B cell (primary cell): ENCODE results near the gene KRT12. TPM values are rescaled to one million over a fixed set of nuclear protein-coding genes. Genes with fewer than 3 reads are reported as not detected.

ENCODE experiments used
- ATAC-seq: fragments of 200-7000 bp; cut with Tn5 transposase; one replicate; pipeline ENCODE4 v1.10.0; 2021; ENCODE audit warnings: low read depth, mild to moderate bottlenecking, moderate number of reproducible peaks, moderate library complexity
- CTCF ChIA-PET: fragments of 350-600 bp; sonication (Branson Sonifier 250); formaldehyde crosslinking; loops from one replicate; lab custom pipeline; 2021; ENCODE audit warnings: antibody characterized with exemption, inconsistent platforms; lab: Charles Lee
- POLR2A ChIA-PET: fragments of 350-600 bp; sonication (Branson Sonifier 250); formaldehyde crosslinking; loops from one replicate; lab custom pipeline; 2021; ENCODE audit warnings: antibody characterized with exemption; lab: Charles Lee
- DNase-seq: peaks from one replicate; pipeline ENCODE4 v3.0.0; 2013
- H2AFZ ChIP-seq: 2 replicates; pipeline ENCODE4 v1.6.1; 2012; ENCODE audit warnings: mild to moderate bottlenecking, low read depth, low read length; ENCODE audit not compliant: insufficient read depth, poor library complexity, severe bottlenecking
- H3K27ac ChIP-seq, 2 donors: 1 replicate in 1 of 2; 2 replicates in 1 of 2; pipeline ENCODE4 v1.5.1; 2012 to 2013; ENCODE audit warnings: low read length in 2 of 2, mild to moderate bottlenecking in 2 of 2, moderate library complexity in 1 of 2
- H3K27me3 ChIP-seq, 4 experiments: fragments of 200-600 bp in 1 of 4; sonication (generic) in 1 of 4; replicated peaks in 1 of 4; 1 replicate in 2 of 4; 2 replicates in 2 of 4; pipeline versions ENCODE4 v1.6.1 to v1.7.0; 2013 to 2016; ENCODE audit warnings: low read length in 3 of 4, mild to moderate bottlenecking in 2 of 4, mixed read lengths in 1 of 4, moderate library complexity in 1 of 4; ENCODE audit not compliant: insufficient read depth in 4 of 4, control insufficient read depth in 3 of 4; ENCODE audit errors: control extremely low read depth in 1 of 4
- H3K36me3 ChIP-seq, 2 experiments: replicated peaks in 1 of 2; 1 replicate in 1 of 2; 2 replicates in 1 of 2; pipeline versions ENCODE4 v1.6.1 to v1.7.1; 2013; ENCODE audit warnings: low read length in 1 of 2; ENCODE audit not compliant: insufficient read depth in 2 of 2, control insufficient read depth in 1 of 2; ENCODE audit errors: control extremely low read depth in 1 of 2, extremely low read depth in 1 of 2
- H3K4me1 ChIP-seq, 2 donors: fragments of 200-600 bp in 1 of 2; sonication (generic) in 1 of 2; 1 replicate in 1 of 2; 2 replicates in 1 of 2; pipeline versions ENCODE4 v1.5.1 to v1.6.1; 2013 to 2017; ENCODE audit warnings: low read length in 2 of 2; ENCODE audit not compliant: control insufficient read depth in 2 of 2, insufficient read depth in 2 of 2
- H3K4me2 ChIP-seq: replicated peaks from 2 replicates; pipeline ENCODE3; 2012; ENCODE audit warnings: mild to moderate bottlenecking, low read depth, low read length; ENCODE audit not compliant: poor library complexity, severe bottlenecking
- H3K4me3 ChIP-seq, 5 experiments: fragments of 200-600 bp in 1 of 5; sonication (generic) in 1 of 5; 1 replicate in 3 of 5; 2 replicates in 2 of 5; pipeline versions ENCODE4 v1.5.1 to v1.7.0; 2011 to 2016; ENCODE audit warnings: low read length in 4 of 5, mild to moderate bottlenecking in 4 of 5, low read depth in 2 of 5, control low read depth in 1 of 5, moderate library complexity in 1 of 5; ENCODE audit not compliant: insufficient read depth in 1 of 5; ENCODE audit errors: control extremely low read depth in 1 of 5, extremely low read depth in 1 of 5
- H3K79me2 ChIP-seq: fragments of 200-600 bp; sonication (generic); one replicate; pipeline ENCODE4 v1.6.0; 2016; ENCODE audit warnings: low read length; ENCODE audit not compliant: control insufficient read depth, insufficient read depth
- H3K9ac ChIP-seq: fragments of 200-600 bp; sonication (generic); 2 replicates; pipeline ENCODE4 v1.6.1; 2017; ENCODE audit warnings: mild to moderate bottlenecking, low read length, moderate library complexity
- H3K9me3 ChIP-seq, 3 donors: one replicate each; pipeline versions ENCODE4 v1.6.1 to v1.7.1; 2013; ENCODE audit warnings: low read length in 2 of 3; ENCODE audit not compliant: control insufficient read depth in 2 of 3, insufficient read depth in 1 of 3; ENCODE audit errors: control extremely low read depth in 1 of 3
- H4K20me1 ChIP-seq: 2 replicates; pipeline ENCODE4 v1.6.0; 2012; ENCODE audit warnings: mild to moderate bottlenecking, low read length; ENCODE audit not compliant: insufficient read depth, control insufficient read depth, poor library complexity, severe bottlenecking
- H3K27ac Mint-ChIP-seq: one replicate; pipeline ENCODE4 v1.8.0; 2021; ENCODE audit warnings: mixed read lengths
- H3K27me3 Mint-ChIP-seq: one replicate; pipeline ENCODE4 v1.8.0; 2021; ENCODE audit warnings: mixed read lengths
- H3K4me1 Mint-ChIP-seq: one replicate; pipeline ENCODE4 v1.8.0; 2021; ENCODE audit warnings: mixed read lengths
- H3K4me3 Mint-ChIP-seq: one replicate; pipeline ENCODE4 v1.8.0; 2021; ENCODE audit warnings: mixed read lengths
- H3K9me3 Mint-ChIP-seq: one replicate; pipeline ENCODE4 v1.8.0; 2022; ENCODE audit warnings: mixed read lengths; ENCODE audit not compliant: insufficient read depth
- CTCF ChIP-seq: fragments of 200-600 bp; IDR thresholded peaks from one replicate; pipeline ENCODE4 v1.8.0; 2022; ENCODE audit warnings: antibody characterized with exemption, mild to moderate bottlenecking
- EZH2 ChIP-seq: IDR thresholded peaks from 2 replicates; pipeline ENCODE4 v1.6.1; 2012; ENCODE audit warnings: borderline replicate concordance, low read depth, mild to moderate bottlenecking, moderate library complexity, low read length; ENCODE audit not compliant: insufficient read depth, poor library complexity, severe bottlenecking
- WGBS: methylation state at CpG from one replicate; pipeline ENCODE4 v1.1.5; 2013; ENCODE audit warnings: missing lambda C conversion rate; ENCODE audit not compliant: insufficient coverage; 5-methylcytosine and 5-hydroxymethylcytosine counted together
- intact Hi-C: fragments of 100-400 bp; cut with micrococcal nuclease; formaldehyde crosslinking; loops from one replicate; pipeline ENCODE4 v1.10.0; 2022
- polyA plus RNA-seq: library from polyadenylated mRNA; depleted of rRNA; stranded (reverse); fragments of >200 nt; gene quantifications from 2 replicates; pipeline ENCODE4 v1.2.3, GENCODE V29; 2012
- total RNA-seq, 2 donors: library from RNA; stranded (reverse); fragments of 120-200 nt in 1 of 2; gene quantifications; 1 replicate in 1 of 2; 2 replicates in 1 of 2; pipeline versions ENCODE4 v1.2.3 to v1.2.4, GENCODE V29; 2013 to 2022

Gene KRT12
- total and polyA plus RNA-seq, 2 donors (not counting 1 experiment from before 2014, with no cell fraction given): not detected

- CTCF ChIA-PET: interaction anchor here (0.9 kb wide), 1 partner anchor 824 kb away, joined by 3 read pairs; no protein-coding TSS in a partner anchor
- POLR2A ChIA-PET: no interaction called here
- peaks cover 0 to 1% of the 10 kb centered on the region in 2 experiments for H3K36me3 ChIP-seq
- TF ChIP-seq EZH2 (no peak), CTCF (no peak)
- H3K4me2 ChIP-seq: no peak overlapping the region
- Mint-ChIP-seq H3K9me3 (no peaks in the 10 kb centered on the region), H3K4me1 (peaks cover 3% of the 10 kb centered on the region), H3K27ac (no peak overlapping the region), H3K27me3 (peaks cover 34% of the 10 kb centered on the region), H3K4me3 (no peak overlapping the region)
- intact Hi-C loops: no loop called here
- H3K4me1 ChIP-seq: no peaks in the 10 kb centered on the region
- ATAC-seq (no peak), DNase-seq (no peak)
- H3K9me3 ChIP-seq: no peaks in the 10 kb centered on the region
- H3K27me3 ChIP-seq: peaks cover 0 to 13% (median 4%) of the 10 kb centered on the region in 4 experiments
- H3K27ac ChIP-seq: no peak overlapping the region
- 77% methylated on average over 2 of the region's 3 CpGs for WGBS
- H3K79me2 ChIP-seq: no peaks in the 10 kb centered on the region
- no peak overlapping the region for H3K4me3 ChIP-seq
- no peak overlapping the region for H3K9ac ChIP-seq
- H2AFZ ChIP-seq: no peak overlapping the region
- no peaks in the 10 kb centered on the region for H4K20me1 ChIP-seq
Observed at GRCh38 chr17:40839194-40839593, 27.8 kb downstream of the KRT12 start.

DNA sequence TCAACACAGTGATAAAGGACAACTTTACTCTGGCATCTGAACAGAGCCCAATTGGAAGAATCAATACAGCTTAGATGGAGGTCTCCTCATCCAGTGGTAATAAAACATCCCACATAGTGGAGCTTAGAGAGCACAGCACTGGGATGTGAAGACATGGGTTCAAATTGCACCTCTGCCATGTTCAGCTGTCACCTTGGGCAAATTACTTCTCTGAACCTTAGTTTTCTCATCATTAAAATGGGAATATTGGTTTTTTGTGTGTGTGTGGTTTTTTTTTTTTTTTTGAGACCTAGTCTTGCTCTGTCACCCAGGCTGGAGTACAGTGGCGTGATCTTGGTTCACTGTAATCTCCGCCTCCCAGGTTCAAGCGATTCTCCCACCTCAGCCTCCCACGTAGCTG is 31.0 kb downstream of the KRT12 start:
- Histone ChIP-seq H3K4me3 (no peak overlapping the region), H3K9ac (no peak overlapping the region), H3K79me2 (no peaks in the 10 kb centered on the region), H3K4me1 (no peaks in the 10 kb centered on the region), H3K4me2 (no peak overlapping the region), H3K27me3 (no peaks in the 10 kb centered on the region), H3K36me3 (peaks cover 0 to 1% of the 10 kb centered on the region in 2 experiments), H4K20me1 (no peaks in the 10 kb centered on the region), H3K27ac (no peak overlapping the region), H3K9me3 (no peaks in the 10 kb centered on the region), H2AFZ (no peak overlapping the region)
- H3K27ac Mint-ChIP-seq: no peak overlapping the region
- ATAC-seq (no peak), DNase-seq (no peak)
- intact Hi-C loops: no loop called here
- no peak overlapping the region for H3K4me3 Mint-ChIP-seq
- H3K9me3 Mint-ChIP-seq: no peaks in the 10 kb centered on the region
- TF ChIP-seq EZH2 (no peak), CTCF (no peak)
- H3K4me1 Mint-ChIP-seq: no peaks in the 10 kb centered on the region
- POLR2A ChIA-PET: no interaction called here
- no CpG with 5 or more reads among the region's 4 CpGs for WGBS
- H3K27me3 Mint-ChIP-seq: peaks cover 11% of the 10 kb centered on the region
- CTCF ChIA-PET: interaction anchor here (1.7 kb wide), 1 partner anchor 20 kb away, joined by 4 read pairs; no protein-coding TSS in a partner anchor
